Measurements from ENCODE around the gene RFC5.
"Not testable (repeated sequence)": the region's sequence is repeated elsewhere in the genome, so short reads cannot be mapped to it uniquely, and the experiment has no call there.

Gene RFC5, protein sequence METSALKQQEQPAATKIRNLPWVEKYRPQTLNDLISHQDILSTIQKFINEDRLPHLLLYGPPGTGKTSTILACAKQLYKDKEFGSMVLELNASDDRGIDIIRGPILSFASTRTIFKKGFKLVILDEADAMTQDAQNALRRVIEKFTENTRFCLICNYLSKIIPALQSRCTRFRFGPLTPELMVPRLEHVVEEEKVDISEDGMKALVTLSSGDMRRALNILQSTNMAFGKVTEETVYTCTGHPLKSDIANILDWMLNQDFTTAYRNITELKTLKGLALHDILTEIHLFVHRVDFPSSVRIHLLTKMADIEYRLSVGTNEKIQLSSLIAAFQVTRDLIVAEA

DNA sequence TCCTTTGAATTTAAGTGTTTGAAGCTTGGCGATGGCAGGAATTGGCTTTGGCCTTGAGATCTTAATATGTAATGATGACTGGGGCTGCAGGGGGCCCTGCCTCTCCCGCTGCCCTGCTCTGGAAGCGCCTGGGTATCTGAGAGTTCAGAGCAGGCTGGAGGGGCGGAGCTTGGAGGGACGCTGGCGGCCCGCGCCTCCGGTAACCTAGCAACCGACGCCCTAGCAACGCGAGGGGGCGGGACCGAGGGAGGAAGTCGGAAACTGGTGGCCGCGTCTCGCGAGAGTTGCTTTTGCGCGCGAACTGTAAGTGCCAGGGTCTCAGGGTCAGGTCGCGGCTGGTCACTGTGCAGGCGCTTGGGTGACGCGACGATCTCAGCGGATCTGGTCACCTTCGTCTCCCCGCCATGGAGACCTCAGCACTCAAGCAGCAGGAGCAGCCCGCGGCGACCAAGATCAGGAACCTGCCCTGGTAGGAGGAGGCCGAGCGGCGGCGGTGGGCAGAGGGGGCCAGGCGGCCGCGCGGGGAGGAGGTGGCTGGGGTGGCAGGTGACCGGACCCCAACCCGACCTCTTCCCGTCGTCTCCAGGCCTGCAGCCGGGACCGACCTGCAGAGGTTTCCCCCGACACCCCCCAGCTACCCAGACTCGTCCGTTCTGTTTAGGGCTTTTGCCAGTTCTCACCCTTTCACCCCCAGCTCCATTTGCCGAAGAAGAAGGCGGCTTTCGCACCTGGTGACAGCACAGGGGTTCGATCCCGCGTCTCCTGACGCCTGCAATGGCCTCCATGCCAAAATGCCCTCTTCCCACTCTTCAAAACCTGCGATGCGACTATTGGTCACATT is at the start of gene RFC5:
Gene RFC5, plus strand, starts transcription at position 280 of the 841 bp plus-strand sequence. Its CDS starts 125 bp downstream, at position 405.
- peak; percentile 99 for DNase-seq (ENCODE audit: low spot score)

GRCh38 chr12:117967043-117967442 is 49.5 kb upstream of the RFC5 start:
- DNase-seq (ENCODE audit: low spot score), result no peak

- no peak for DNase-seq (ENCODE audit: low spot score)
These were observed 49.0 kb upstream of the RFC5 start for GRCh38 chr12:117967512-117967911.

DNA sequence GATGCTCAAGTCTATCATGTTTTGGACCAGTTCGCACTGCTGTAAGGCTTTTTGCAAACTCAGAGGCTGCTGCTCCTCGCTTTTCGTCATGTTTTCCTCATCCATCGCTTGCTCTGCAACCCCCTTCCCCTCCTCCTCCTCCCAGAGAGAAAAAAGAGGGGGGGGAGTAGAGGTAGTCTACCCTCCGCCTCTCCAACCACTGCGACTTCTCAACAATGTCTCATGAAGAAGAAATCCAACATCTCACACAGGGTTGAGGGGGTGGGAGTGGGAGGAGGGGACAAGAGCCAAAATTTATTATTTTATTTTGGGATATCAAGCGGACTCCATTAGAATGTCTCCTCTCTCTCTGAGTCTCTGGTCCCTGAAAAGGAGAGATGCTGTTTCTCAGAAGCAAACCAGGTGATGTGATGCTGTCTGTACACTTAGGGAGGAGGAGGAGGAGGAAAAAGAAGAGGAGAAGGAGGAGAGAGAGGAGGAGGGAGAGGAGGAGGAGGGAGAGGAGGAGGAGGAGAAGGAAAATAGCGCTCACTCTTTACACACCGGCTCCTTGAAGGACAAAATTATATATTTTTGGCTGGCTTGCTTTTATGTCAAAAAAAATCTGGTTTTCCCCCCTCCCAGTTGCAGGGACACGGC is 48.2 kb upstream of the RFC5 start:
- no peak for DNase-seq (ENCODE audit: low spot score)

DNA sequence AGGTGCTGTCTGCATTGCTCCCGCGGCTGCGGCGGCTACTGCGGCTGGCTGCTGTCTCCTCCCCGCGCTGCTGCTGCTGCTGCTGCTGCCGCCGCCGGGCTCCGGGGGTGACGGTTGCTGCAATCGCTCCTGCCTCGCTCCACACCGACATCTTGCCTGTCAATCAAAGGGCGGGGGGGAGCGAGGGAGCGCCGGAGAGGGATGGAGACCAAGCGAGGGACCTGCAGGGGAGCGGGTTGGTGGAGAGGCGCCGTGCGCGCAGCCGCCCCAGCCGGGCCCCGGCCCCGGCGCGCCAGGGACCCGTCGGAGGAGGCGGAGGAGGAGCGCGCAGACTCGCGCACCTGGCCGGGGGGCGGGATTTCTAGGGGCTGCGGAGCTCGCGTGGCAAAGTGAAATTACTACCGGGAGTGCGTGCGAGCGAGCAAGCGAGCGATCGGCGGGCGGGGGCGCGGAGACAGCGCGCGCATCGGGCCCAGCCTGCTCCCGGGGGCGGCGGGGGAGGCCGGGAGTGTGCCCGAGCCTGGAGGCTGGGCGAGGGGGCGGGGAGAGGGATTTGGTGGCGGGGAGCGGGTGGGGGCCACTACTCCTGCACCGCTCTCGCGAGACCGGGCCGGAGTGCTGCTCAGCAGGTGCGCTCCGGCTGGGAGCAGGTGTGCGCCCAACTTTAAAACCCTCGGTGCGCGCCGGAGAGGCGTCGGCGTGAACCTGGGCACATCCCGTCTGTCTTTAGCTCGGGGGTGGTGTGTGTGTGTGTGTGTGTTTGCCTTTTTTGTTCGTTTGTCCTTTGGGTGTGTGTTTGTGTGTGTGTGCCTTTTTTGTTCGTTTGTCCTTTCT is 47.5 kb upstream of the RFC5 start, which contains the start of gene KSR2:
Gene KSR2, minus strand, starts transcription at position 165 of the 834 bp plus-strand sequence. CDS start 735 bp downstream, outside the sequence.
- DNase-seq (ENCODE audit: low spot score), result peak; percentile 97

GRCh38 chr12:117970334-117970733 is 46.2 kb upstream of the RFC5 start:
- no peak for DNase-seq (ENCODE audit: low spot score)

- no peak for DNase-seq (ENCODE audit: low spot score)
These were observed 44.2 kb upstream of the RFC5 start for GRCh38 chr12:117972301-117972700.

- DNase-seq (ENCODE audit: low spot score), result no peak
These were observed 41.5 kb upstream of the RFC5 start for GRCh38 chr12:117975006-117975405.

DNA sequence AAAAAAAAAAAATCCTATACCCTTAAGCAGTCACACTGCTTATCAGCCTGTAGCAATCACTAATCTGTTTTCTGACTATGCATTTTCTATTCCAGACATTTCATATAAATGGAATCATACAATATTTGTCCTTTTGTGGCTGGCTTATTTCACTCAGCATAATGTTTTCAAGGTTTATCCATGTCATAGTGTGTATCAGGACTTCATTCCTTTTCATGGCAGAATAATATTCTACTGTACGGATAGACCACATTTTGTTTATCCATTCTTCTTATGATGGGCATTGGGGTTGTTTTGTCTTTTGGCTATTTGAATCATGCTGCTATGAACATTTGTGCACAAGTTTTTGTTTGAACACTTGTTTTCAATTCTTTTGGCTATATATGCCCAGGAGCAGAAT is 39.1 kb upstream of the RFC5 start:
- DNase-seq (ENCODE audit: low spot score), result no peak

- DNase-seq (ENCODE audit: low spot score), result no peak
These were observed 35.9 kb upstream of the RFC5 start for GRCh38 chr12:117980616-117981015.

DNA sequence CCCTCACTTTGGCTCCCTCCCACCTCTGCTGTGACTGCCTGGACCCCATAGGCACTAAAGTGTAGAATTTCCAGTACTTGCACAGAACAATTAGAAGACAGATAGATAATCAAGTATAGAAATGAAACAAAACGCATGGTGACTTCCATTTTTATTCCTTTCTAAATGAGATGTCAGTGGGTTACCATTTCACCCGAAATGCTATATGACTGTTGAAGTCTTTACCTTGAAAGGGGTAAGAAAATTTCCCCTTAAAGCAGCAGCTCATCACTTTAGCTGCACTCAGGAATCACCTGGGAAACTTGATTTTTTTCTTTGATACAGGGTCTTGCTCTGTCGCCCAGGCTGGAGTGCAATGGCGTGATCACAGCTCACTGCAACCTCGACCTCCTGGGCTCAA is 35.2 kb upstream of the RFC5 start:
- no peak for DNase-seq (ENCODE audit: low spot score)

DNA sequence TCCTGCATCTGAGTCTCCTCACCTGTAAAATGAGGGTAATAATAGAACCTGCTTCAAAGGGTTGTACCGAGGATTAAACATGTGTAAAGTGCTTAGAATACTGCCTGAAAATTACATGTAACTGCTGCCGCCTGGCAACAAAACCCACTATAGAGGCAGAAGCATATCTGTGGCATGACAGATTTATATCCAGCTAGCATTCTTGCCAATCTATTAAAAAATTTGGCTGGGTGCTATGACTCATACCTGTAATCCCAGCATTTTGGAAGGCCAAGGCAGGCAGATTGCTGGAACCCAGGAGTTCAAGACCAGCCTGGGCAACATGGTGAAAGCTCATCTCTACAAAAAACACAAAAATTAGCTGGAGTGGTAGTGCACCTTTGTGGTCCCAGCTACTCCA is 31.3 kb upstream of the RFC5 start:
- DNase-seq (ENCODE audit: low spot score), result no peak

- no peak for DNase-seq (ENCODE audit: low spot score)
These were observed 29.6 kb upstream of the RFC5 start for GRCh38 chr12:117986705-117987469.

DNA sequence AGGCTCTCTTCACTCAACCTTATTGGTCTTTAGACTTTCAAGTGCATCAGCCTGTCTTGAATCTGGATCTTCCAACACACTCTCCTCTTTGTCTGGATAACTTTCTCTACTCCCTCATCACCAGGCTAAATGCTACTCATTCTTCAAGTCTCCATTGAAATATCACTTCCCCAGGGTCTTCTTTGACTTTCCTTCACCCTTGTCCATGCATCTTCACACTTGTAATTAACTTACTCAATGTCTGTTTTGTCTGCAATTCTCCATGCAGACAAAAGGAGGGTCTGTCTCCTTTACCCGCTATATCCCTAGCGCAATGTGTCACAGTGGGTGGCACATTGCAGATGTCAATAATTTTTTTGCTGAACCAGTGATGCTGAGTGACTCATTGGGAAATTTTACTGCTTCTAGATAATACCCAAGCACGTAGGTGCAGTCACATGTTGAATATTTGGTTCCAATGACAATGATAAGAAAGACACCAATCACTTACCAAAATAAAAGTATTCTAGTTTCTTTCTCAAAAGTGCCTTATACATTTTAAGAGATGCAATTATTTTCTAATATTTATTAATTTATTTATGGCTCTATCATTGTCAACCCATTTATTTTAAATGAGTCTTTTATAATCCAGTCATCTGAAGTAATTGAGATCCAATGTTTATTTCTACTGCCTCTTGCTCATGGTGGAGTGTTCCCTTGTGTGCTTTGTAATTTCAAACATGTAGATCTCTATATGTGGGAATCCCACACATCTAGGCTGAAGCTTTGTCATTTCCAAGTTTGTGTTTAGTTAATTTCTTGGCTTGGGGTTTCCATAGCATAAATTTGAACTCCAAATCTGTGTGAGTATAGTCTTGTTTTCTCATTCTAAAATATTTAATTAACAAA is 21.7 kb upstream of the RFC5 start:
- DNase-seq (ENCODE audit: low spot score), result no peak

GRCh38 chr12:117998719-117999118 is 17.8 kb upstream of the RFC5 start:
- no peak for DNase-seq (ENCODE audit: low spot score)

GRCh38 chr12:117999806-118000205 is 16.7 kb upstream of the RFC5 start:
- DNase-seq (ENCODE audit: low spot score), result not testable (repeated sequence)

DNA sequence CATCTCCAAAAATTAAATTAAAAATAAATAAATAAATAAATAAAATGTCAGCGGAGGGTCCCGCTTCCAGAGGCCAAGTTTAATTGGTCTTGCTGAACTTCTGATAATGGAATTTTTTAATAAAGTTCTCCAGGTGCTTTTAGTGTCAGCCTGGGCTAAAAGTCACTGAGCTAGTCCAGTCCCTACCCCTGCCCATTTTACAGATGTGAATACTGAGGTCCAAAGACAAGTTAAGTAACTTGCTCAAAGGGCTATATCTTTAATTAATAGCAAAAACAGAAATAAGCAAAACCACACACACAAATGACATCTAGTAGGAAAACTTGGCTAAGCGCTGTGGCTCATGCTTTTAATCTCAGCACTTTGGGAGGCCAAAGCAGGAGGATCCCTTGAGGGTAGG is 5.6 kb upstream of the RFC5 start:
- DNase-seq (ENCODE audit: low spot score), result no peak

- DNase-seq (ENCODE audit: low spot score), result no peak
These were observed 5.1 kb upstream of the RFC5 start for GRCh38 chr12:118011377-118011776.

DNA sequence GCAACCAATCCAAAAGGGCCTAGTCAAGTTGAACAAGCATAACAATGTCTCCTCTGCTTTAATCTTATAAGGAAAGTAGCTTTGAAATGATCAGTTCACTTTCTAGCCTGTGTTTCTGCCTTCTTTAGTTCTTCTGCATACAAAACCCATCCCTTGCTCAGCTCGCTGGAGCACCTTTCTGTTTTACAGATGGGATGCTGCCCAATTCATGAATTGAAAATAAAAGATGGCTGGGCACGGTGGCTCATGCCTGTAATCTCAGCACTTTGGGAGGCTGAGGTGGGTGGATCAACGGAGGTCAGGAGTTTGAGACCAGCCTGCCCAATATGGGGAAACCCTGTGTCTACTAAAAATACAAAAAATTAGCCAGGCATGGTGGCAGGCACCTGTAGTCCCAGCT is 4.5 kb upstream of the RFC5 start:
- DNase-seq (ENCODE audit: low spot score), result no peak

- DNase-seq (ENCODE audit: low spot score), result no peak
These were observed 3.2 kb upstream of the RFC5 start for GRCh38 chr12:118013283-118013682.

Measured in iPS-NIHi11 (cell line).